ENCODE results near the gene AACS.

DNA sequence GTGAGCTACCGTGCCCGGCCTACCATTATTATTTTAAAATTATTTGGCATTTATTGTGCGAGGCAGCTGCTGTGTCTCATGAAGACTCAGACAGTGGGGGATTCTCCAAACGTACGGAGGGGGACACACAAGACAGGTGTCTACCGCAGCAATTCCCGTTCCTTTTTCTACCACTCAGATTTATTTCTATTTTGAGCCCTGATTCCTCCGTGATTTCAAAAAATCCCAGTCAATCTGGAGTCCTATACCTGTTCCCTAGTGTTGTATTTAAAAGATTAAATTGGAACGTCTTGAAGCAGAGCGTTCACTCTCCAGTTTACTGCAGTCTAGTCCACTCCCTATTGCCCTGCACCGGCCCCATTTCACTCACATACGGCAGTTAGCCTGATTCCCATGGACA is 97.9 kb downstream of the AACS start:
- TF ChIP-seq BHLHE40 (IDR thresholded peaks at IDR 0.05; ENCODE audit: borderline replicate concordance) (no peak), FOXA1 (IDR thresholded peaks at IDR 0.05) (no peak), SP1 (IDR thresholded peaks at IDR 0.05) (no peak), FOXM1 (IDR thresholded peaks at IDR 0.05; ENCODE audit: borderline replicate concordance) (no peak), TARDBP (IDR thresholded peaks at IDR 0.05) (no peak), LEF1 (IDR thresholded peaks at IDR 0.05; ENCODE audit: borderline replicate concordance) (no peak)
